CD4-positive, alpha-beta T cell treated with Interleukin-17A for 4 hours (primary cell): Measurements from ENCODE around the gene ZNHIT3.
A peak's percentile ranks its signal among the peaks of the same experiment; 100 is the strongest.
"Not testable (repeated sequence)": the region's sequence is repeated elsewhere in the genome, so short reads cannot be mapped to it uniquely, and the experiment has no call there.

Source experiments
- DNase-seq: peaks from one replicate; pipeline ENCODE4 v3.0.0-alpha.2; 2020; ENCODE audit warnings: mixed read lengths

Gene ZNHIT3

GRCh38 chr17:36486204-36487194, at the start of gene ZNHIT3:
ZNHIT3 (plus strand) TSS chr17:36486681; CDS start chr17:36486700, 19 bp downstream.
- DNase-seq: peak; percentile 92

GRCh38 chr17:36441792-36442191, 44.7 kb upstream of the ZNHIT3 start:
- DNase-seq: not testable (repeated sequence)

- no peak for DNase-seq
These were observed 42.7 kb upstream of the ZNHIT3 start for GRCh38 chr17:36443777-36444176.

GRCh38 chr17:36449997-36450396, 36.5 kb upstream of the ZNHIT3 start:
- not testable (repeated sequence) for DNase-seq

DNA sequence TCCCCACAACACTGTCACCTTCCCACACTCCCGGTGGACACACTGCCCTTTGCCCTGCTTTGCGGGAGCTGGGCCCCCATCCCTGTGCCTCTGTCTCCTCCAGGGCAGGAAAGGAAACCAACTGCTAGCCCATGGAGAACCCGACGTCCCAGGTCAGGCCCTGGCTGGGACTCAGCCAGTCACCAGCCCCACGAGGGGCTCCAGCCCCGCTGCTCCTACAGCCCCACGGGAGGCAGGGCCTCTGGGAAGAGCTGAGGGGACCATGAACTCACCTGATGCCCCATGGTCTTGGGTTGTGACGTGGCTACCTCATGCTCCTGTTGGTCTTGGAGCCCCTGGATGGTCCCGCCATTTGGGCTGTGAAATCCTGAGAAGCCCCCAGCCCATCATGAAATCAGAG, 33.6 kb upstream of the ZNHIT3 start:
- not testable (repeated sequence) for DNase-seq

GRCh38 chr17:36457701-36458100, 28.8 kb upstream of the ZNHIT3 start:
- DNase-seq: not testable (repeated sequence)

GRCh38 chr17:36459045-36459444, 27.4 kb upstream of the ZNHIT3 start:
- no peak for DNase-seq

DNA sequence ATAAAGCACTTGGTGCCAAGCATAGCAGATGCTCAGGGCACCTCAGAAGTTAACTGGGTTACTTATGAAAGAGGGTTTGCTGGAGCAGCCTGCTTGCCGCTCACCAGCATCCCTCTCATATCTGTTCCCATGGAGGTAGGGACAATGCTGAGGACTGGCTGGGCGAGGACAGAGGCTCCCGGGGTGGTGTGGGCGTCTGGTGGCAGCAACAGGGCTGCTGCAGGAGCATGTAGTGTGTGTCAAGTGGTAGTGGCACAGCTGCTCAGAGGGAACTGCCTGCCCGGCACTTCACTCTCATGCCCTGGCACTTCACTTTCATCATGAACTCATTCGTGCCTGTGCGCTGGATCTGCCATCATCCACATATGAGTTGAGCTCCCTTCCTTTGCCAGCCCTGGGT, 26.9 kb upstream of the ZNHIT3 start:
- DNase-seq: no peak

- no peak for DNase-seq
These were observed 26.1 kb upstream of the ZNHIT3 start for GRCh38 chr17:36460265-36460937.

DNA sequence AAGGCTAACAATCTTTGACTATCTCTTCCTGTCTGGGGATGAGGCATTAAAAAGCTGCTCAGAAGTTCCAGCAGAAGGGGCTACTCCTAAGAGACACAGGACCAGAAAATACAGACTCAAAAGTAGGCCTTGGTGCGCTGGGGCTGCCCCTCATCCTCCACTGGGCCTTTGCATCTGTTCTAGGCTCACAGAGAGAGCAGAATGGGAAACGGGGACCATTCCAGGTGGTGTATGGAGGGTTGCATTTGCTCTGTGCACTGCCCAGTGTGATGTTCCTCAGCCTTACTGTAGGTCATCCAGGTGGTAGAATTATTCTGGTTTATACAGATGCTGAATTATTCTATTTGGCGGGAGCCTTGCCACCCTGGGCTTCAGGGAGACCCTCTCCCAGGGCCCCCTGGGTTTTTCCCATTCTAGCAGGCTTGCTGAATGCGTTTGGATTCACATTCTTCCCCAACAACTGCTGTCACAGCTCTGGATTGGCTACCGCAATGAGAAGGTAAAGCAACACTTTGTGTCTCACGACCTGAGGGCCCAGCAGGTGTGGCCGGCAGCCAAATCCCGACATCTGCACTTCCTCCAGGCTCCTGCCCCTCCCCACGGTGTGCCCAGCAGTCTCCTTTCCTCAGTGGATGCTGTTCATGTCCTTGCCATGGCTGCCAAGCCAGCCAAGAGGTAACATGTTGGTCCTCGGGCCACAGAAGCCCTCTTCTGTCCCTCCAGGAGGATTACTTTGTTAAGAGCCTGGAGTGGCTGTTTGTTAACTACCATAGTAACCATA, 25.0 kb upstream of the ZNHIT3 start:
- DNase-seq: no peak

DNA sequence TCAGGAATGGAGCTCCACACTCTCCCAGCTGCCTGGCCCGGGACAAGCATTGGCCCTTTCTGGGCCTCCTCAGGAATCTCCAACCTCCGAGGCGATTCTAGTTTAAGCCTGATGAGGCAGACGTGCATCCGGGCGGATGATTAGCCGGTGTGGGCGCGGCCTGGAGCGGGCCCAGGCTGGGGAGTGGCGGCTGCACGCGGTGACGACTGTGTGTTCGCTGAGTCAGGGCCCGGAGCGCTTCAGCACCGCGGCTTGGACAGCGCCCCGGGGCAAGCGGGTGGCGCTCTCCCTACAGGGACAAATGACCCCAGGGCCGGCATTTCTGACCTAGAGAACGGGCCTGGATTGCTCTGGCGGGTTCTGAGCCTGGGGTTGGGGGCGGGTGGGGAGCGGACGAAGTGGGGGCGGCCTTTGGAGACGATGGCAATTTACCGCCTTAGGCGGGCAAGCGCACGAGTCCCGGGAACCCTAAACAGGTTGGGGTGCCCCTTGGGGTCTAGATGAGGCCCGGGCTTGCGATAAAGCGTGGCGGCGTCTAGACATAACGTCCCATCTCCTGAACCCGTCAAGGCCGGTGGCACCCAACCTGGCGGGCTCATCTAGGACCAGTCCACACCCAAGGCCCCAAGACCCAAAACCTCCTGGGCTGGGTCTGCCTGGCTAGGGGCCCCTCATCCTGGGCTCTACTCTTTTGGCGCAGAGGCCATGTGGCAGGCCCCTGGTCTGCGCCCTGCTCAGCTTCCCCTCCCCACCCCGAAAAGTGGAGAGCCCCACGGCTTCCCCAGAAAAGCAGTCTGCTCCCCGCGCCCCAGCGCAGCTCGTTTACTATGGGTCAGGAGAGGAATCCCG, 22.3 kb upstream of the ZNHIT3 start:
- DNase-seq: peak; percentile 13

DNA sequence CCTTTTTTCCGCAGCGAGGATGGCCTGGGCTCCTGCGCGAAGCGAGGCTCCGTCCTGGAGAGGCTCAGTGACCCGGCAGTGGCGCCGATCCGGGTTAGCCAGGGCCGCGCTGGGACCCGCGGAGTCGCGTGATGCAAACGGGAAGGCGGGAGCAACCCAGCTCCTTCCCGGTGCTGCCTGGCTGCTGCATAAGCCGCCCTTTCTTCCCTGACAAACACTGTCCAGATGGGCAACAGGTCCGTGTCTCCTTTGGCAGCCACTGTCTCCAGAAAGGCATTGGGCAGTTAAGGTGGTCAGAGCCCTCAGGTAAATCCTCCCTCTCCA, 21.8 kb upstream of the ZNHIT3 start:
- DNase-seq: no peak

- DNase-seq: no peak
These were observed 17.4 kb upstream of the ZNHIT3 start for GRCh38 chr17:36468903-36469635.

DNA sequence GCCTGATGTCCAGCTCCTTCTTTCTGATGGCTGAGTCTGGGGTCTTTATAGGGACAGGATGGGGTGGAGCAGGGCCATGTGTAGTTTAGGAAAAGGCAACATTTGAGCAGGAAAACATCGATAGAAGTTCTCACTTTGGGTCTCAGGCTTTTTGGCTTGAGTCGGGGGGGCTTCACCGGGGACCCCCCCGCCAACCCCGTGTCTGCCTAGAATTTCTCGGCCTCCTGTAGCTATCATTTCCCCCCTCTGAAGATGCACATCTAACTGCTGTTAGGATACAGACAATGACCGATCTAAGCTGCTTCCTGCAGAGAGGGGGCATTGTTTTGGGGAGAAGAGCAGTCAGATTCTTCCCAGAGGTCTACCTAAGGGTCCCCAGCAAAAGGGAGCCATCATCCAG, 16.7 kb upstream of the ZNHIT3 start:
- no peak for DNase-seq

DNA sequence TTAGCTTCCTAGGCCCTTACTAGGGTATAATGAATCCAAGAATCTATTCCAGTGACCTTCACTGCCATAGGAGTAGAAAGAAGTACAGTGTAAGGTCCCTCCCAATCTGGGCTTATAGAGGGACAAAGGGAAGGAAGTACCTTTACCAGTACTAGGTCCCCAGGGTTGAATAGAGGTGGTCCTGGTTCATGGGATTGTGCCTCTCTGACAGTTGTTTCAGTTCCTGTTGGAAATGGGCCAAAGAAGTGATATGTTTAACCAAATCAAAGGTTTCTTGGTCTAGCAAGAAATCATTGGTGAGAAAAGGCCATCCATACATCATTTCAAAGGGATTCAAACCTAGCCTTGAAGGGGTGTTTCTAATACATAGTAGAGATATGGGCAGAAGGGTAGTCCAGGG, 16.0 kb upstream of the ZNHIT3 start:
- DNase-seq: no peak

DNA sequence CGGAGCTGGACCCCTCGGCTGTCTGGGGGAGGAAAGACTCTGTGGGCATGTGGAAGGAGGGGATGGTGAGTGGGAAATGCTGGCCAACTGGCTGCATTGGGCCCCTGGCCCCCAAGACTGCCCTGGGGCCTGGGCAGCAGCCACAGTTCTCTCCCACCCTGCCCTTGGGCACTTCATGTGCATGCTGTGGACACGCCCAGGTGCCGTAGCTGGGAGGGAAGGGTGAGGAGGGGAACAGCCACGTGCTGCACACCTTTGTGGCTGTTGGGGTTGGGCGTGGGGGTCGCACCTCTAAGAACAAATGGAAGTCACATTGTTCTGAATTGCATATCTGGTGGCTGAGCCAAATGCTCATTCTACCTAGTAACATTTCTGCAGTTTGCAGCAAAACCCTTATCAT, 11.9 kb upstream of the ZNHIT3 start:
- DNase-seq: no peak

- no peak for DNase-seq
These were observed 11.0 kb upstream of the ZNHIT3 start for GRCh38 chr17:36475346-36475970.

DNA sequence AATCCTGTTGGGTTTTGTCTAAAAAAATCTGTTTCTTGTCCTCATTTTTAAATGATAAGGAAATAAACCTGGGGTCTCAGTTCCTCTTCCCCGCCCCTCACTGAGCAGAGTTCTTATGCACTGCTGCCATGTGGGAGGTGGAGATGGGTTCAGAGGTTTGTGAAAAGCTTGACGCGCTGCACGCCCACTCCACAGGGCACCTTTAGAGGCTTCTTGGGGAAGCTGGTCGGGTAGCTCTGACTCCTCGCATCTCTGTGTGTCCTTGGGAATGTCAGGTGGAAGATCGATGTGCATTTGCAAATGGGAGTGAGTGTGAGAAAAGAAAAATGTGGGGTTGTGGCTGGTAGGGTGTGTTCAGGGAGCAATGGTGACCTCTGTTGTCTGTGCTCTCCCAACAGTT, 4.7 kb upstream of the ZNHIT3 start:
- DNase-seq: no peak

DNA sequence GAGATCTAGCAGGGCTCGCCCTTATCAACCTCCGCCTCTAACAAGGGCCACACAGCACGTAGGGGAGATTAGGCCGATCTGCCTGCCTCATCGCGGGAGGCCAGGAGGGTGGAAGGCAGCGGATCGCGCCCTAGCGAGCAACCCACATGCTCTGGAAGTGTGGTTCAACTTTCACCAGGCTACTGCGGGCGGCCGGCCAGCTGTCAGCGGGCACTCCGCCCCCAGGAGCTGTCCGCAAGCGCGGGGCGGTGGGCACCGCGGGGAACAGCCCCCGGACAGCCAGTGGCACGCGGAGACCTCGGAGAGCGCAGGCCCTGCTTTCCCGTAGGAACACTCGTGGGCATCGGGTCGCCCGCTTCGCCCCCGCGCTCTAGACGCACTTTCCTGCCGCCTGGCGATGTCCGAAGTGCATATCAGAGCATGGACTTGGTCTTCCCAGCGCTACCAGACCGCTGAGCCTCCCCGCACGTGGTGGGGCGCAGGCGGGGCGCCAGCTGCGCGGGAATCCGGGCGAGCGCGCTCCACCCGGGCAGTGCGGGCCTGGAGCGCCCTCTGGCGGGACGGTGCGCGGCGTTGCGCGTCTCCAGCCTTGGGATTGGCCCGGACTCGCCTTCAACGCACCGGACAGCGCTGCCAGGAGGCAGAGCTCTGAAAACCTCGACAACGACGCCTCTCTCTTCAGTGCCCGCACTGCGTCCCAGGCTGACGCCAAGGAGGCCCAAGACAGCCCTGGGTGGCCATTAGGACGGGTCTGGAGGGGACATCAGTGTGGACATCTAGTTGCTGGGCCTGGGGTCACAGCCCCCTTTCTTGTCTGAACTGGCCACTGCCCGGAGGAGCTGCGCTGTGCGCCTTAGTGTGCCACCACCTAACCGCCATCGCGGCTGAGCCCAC, 3.6 kb upstream of the ZNHIT3 start:
- DNase-seq: peak; percentile 86

DNA sequence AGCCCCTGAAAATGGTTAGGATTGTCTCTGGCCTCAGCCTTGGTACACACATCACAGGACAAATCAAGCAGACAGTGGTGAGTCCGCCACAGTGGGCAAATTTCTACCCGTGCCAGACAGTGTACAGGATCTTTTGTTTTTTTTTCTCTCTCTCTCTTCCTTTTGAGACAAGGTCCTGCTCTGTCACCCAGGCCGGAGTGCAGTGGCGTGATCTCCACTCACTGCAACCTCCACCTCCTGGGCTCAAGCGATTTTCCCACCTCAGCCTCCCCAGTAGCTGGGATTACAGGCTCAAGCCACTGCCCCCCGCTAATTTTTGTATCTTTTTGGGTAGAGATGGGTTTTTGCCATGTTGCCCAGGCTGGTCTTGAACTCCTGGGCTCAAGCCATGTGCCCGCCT, 2.5 kb upstream of the ZNHIT3 start:
- DNase-seq: not testable (repeated sequence)
